Activated naive CD4-positive, alpha-beta T cell treated with anti-CD3 and anti-CD28 coated beads, Interleukin-2, amount 50 U/mL, for 16 hours (primary cell): ENCODE measurements around the gene TXNL1.

Experiments
- DNase-seq: peaks from one replicate; pipeline ENCODE4 v3.0.0-alpha.2; 2020

TXNL1 gene

DNA sequence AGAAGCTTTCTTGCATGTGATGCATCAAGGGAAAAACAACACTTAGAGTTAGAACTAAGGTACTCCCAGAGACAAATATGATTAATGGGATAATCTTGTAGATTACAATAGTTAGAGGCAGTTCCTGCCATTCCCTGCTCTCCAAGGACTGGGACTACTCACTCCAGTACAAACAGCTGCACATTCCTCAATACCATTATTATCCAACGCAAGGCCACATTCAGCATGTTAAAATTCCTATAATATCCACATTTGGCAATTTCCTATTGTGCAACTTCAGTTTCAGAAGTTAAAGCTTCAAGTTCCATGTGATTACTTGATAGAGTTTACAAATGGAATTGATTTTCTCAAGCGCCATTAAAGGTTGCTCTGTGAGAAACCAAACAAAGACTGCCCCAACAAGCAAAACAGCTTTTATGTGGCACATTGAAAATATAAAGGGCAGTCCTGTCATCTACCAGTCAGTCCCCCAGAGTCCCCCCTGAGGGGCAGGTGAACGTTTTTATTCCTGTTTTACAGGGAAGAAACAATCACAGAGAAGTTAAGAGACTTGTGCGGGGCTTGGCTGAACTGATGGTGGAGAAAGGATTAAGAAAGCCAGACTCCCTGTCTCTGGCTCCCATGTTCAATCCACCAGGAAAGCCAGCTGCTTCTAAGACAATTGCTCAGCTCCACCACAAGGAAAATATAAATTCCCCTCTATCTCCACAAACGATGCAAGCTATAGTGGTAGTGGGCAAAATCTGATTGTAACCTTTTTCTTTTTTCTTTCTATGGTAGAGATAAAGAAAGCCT is 72.6 kb downstream of the TXNL1 start:
- DNase-seq = no peak

GRCh38 chr18:56565046-56565445 is 73.3 kb downstream of the TXNL1 start:
- no peak for DNase-seq

- DNase-seq = no peak
Measured at GRCh38 chr18:56563568-56563967, 74.8 kb downstream of the TXNL1 start.

DNA sequence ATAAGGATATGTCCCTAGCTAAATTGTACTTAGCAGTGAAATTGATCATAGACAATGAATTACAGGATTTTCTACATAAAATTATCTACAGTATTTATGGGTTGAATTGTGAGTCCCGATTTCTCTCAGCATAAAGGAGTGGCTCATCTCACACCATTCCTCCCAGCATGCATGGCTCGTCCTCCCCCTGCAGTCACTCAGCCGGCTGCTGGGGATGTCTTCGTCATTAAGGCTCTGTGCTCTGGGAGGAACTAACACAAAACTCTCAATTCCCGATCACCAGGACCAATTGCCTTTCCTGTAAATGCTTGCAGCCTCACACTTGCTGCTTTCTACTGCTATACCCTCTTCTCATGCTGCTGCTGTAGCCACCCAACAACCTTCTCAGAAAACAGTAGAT is 75.9 kb downstream of the TXNL1 start:
- DNase-seq = no peak

- no peak for DNase-seq
Measured at GRCh38 chr18:56560992-56561391, 77.4 kb downstream of the TXNL1 start.

GRCh38 chr18:56559044-56559443 is 79.3 kb downstream of the TXNL1 start:
- DNase-seq = no peak

- no peak for DNase-seq
Measured at GRCh38 chr18:56556907-56557306, 81.5 kb downstream of the TXNL1 start.

DNA sequence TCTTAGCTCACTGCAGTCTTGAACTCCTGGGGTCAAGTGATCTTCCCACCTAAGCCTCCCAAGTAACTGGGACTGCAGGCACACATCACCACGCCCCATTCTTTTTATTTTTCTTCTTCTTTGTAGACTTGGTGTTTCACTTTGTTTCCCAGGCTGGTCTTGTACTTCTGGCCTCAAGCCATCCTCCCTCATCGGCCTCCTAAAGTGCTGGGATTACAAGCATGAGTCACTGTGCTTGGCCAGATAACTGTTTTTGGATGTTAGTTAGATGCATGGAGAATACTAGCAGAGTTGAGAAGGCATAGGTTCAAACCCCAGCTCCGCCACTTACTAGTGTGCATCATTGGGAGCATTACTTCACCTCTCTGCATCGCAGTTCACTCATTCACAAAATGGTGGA is 88.3 kb downstream of the TXNL1 start:
- no peak for DNase-seq
